Stimulated activated CD8-positive, alpha-beta memory T cell treated with anti-CD3 and anti-CD28 coated beads, Interleukin-15, amount 100 ng/mL, for 1 hour (primary cell): ENCODE data around the gene RAB1B.

Source experiments
- DNase-seq: peaks from one replicate; pipeline ENCODE4 v3.0.0-alpha.2; 2020; ENCODE audit warnings: low read depth

Gene RAB1B

DNA sequence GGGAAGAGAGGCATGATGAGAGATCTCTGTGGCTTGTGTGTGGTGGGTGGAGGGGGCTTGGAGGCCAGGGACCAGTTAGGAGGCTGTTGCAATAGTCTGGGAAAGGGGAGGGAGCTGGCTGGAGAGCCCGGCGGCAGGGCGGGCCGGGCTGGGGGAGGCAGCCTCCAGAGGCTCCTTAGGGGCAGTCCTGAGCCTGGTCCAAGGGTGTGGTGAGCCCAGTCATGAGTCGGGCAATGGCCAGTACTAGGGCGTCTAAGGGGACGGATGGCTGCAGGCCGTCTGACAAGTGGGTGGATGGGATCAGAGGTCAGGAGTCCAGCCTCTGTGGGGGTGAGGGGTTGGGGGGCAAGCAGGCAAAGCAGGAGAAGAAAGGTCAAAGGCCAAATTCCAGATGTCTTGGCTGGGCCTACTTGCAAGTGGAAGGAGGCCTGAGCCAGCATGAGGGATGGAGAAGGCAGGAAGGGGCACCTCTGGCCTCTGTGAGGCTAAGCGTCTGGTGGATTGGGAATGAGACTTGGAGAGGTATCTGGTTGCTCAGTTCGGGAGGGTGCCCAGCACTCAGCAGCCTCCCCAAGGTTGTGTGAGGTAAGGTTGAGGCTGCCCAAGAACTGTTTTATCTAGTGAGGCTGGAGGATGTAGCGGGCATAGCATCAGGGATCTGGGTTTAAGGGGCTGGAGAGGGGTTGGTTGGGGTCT, 54.4 kb downstream of the RAB1B start:
- DNase-seq: no peak

DNA sequence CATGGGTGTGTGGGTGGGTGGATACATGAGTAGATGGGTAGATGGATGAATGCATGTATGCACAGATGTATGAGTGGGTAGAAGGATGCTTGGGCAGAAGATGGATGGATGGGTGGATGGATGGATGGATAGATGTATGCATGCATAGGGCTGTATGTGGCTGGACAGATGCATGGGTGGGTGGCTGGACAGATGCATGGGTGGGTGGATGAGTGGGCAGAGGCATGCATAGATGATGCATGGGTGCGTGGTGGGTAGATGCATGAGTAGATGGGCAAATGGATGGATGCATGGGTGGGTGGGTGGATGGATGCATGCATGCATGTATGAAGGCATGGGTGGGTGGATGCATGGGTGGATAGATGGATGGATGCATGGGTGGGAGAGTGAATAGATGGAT, 55.2 kb downstream of the RAB1B start:
- no peak for DNase-seq

DNA sequence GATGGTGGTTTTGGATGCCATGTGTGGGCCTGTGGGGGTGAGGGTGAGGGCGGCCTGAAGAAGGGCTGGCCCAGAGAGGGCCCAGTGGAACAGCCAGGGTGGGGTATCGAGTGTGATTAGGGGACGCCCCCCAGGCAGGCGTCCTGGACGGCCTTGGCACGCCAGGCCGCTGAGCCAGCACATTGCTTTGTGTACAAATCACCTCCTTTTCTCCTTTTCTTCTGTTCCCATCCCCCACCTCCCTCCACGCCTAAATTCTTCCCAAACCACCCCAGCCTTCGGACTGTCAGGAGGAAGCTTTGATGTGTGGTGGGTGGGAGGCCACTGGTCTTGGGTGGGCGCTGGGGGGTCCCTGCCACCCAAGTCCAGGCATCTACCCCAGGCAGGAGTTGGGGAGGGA, 56.2 kb downstream of the RAB1B start:
- DNase-seq: no peak

DNA sequence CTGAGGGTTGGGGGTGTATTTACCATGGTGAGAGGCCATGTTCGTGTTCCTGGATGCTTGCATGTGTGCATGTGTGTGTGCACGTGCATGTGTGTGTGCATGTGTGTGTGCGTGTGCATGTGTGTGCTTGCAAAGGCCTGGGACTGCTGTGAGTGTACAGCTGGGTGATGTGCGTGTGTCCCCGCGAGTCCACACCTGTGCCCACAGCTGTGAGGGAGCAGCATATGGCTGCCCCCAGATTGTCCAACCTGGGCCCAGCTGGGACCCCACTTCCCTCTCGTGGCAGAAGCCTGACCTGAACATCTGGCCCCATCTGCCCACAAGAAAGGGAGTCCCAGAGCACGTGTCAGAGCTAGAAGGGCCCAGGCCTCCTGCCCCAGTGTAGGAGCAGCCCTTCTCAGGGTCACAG, 56.8 kb downstream of the RAB1B start:
- no peak for DNase-seq

DNA sequence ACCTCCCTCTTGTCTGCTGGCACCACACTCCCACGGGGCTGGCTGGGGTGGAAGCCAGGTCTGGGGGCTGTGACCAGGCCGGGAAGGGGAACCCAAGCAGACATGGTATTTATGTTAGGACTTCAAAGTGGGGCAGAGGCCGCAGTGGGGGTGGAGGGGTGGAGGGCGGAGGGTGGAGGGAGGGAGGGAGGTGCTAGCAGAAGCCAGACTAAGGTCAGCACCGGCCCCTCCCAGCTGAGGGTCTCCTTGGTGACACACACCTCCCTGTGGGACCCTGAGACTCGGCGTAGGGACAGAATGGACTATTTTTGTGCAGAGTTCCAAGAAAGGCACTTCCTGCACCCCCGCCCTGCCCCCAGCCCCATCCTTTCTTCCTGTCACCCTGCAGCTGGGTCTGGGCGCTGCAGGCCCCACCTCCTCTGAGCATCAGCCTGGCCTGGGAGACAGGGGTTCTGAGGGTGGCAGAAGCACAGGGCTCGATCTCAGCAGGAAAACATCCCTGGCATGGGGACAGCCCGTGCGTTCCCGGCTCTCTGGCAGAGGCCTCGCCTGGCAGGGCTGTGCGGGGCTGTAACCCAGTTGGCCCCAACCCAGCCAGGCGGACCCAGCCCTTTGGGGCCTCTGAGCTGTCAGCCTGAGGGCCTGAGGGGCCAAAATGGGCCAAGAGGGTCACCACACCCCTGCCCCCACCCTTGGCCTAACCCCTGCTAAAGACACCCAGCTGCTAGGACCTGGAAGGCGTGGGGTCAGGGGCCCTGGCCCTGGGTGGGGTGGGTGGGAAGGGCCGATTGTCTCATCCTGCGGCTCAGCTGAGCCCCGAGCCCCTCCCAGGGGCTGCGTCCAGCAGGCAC, 58.0 kb downstream of the RAB1B start:
- DNase-seq: no peak
